Cerebellar cortex (tissue), 1 donor: ENCODE results near the gene C4orf50.

Experiments
- DNase-seq: peaks from one replicate; pipeline ENCODE4 v3.0.0-alpha.2; 2015; ENCODE audit warnings: low spot score

The C4orf50 gene

DNA sequence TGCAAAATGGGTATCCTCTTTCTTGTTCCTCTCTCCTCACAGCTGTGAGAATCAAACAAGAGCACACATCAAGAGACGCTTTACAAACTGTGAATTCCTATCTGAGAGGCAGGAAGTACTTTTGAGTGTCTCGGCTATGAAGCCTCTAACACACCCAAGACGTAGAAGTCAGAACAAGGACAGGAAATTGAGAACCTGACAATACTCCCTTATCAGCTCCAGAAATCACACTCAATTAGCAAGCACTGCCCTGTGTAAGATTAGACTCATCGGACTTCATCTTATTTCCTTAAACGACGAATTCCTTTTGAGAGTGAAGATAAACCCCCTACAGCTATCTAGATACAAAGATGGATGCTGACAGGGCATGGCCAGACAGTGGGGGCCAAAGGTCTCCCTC, 74.7 kb downstream of the C4orf50 start:
- DNase-seq: no peak

DNA sequence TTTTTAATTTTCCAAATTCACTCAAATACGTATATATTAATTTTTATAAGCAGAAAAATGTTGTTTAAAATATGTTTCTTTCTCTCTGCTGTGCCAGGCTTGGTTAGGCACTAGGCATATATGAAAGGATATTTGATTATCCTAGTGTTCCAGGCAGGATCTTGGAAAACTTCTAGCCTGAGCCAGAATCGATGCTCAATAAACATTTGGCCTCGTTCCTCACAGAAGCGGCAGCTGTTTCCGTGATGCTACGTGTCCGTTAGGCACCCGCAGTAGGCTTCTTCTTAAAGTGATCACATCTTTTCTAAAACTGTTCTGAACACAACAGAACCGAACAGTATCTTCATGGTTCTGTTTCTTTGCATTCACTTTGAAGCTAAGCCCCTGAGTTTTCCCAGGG, 75.3 kb downstream of the C4orf50 start:
- no peak for DNase-seq

DNA sequence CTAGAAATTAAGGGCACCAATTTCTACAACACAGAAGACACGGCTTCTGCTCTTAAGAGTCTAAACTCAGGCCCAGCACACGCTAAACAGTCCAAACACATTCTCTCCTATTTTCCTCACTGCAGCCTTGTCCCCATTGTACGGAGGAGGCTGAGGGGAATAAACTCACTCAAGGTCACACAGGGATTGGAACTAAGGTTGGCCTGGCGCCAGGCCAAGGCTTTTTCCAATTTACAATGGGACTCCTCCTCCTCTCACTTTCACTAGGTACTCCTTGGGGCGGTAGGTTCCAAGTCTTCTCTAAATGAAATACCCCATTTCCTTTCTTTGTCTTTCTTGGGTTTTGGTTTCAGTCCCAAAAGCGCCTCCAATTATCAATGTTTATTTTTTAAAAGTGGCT, 76.6 kb downstream of the C4orf50 start:
- no peak for DNase-seq

DNA sequence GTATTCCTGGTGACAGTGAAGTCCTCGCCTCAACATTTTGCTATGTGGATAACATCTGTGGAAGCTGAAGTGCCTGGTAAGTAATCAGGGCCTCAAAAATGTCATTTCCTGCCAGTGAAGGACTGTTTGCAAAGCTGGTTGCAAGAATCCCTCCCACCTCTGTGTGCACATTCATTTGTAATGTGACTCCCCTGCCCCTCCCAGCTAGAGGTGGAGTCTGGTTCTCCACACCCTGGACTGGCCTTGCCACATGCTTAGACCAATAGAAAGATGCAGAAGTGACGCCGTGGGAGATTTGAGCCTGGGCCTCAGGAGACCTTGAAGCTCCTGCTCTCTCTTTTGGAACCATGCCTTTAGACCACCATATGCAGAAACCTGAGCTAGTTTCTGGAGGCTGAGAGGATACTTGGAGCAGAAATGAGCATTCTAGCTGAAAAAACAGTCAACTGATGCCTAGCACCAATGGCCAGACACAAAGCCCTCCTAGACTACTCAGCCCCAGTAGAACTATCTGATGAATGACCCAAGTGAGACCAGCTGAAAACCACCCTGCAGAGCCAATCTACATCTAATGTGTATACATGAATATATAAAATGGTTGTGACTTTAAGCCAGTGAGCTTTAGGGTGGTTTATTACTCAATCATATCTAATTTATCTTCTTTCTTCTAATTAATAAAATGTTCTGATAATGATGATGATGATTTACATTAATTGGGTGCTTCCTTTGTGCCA, 77.6 kb downstream of the C4orf50 start:
- no peak for DNase-seq

DNA sequence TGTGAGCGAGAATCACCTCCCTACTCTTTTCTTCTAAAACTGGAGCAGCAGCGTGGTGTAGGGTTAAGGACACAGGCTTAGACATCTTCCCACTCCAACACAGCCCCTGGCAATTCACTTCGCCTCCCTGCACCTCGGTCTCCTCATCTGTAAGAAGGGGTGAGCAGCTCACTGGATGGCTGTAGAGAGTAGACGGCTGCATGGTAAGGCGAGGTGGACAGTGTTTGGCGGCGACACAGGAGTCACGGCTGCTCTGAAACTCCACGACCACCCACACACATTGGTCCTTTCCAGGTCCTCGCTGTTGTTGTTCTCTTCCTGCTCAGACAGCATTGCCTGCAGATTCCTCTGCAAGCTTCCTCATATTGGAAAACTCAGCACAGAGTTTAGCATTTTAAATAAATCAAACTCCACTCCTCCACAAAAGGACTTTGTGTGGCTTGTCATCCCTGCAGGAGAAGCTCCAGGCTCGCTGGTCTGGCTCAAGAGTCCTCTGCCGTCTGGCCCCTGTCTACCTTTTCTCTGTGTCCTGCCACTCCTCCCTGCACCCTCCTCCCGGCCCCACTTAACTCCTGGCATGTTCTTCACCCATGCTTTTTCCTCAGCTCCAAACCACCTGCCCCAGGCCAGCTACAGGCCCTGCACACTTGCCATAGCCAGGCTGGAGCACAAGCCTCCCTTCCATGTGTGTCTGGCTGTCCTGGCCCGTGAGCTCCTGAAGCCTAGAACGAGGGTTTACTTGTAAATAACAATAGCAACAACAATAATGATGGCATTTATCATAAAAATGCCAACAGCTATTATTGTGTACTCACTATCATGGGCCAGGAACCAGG, 84.0 kb downstream of the C4orf50 start:
- no peak for DNase-seq

DNA sequence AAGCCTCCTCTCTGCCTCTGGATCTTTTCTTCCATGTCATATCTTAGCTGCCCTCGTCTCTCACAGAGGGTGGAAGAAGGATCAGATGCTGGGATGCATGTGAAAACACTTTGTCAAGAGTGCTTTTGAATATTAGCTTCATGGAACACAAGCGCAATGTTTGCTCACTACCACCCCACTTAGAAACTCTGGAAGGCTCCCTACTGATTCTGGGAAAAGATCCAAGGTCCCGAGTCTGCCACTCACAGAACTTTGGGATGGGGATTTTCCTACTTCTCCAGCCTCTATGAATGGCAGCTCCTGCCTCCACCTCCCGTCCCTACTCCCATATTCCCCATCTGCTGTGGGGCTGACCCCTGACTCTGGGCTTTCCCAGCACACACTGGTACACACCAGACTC, 85.1 kb downstream of the C4orf50 start:
- peak; percentile 18 for DNase-seq

DNA sequence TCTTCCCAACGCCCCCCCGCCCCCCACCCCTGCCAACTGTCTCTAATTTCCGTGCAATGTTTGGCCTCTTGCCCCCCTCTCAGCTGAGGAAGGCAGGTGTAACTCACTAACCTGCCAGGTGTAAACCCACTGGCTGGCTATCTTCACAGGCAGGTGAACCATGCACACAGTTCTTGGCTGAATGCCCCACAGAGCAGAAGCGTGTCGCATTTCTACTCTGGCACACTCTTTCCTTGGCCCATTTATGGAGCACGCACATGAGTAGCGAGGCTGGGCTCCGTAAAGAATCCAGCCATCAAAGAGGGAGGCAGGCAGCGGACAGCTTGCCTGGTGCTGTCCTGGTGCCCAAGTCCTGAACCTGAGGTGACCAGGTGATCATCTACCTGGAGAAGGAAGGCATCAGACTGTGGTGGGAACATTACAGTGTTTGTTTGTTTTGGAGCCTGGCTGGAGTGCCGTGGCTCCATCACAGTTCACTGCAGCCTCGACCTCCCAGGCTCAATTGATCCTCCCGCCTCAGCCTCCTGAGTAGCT, 86.1 kb downstream of the C4orf50 start:
- DNase-seq: no peak

DNA sequence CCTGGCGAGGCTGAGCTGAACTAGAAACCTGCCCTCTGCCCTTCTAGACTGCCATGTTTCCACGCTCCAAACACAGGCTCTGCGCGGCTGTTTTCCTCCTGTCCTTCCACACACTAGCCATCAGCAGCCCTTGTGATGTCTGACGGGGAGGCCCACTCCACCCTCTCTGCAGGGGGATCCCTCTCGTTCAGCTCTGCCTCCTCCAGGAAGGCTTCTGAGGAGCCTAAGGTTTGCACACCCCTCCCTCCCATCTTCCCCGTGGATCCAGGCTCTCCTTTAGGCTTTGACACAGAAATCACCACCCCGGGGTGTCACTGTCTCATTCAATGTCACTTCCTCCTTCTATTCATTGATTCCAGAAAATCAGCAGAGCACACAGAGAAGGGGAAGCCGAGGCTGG, 86.7 kb downstream of the C4orf50 start:
- DNase-seq: no peak

DNA sequence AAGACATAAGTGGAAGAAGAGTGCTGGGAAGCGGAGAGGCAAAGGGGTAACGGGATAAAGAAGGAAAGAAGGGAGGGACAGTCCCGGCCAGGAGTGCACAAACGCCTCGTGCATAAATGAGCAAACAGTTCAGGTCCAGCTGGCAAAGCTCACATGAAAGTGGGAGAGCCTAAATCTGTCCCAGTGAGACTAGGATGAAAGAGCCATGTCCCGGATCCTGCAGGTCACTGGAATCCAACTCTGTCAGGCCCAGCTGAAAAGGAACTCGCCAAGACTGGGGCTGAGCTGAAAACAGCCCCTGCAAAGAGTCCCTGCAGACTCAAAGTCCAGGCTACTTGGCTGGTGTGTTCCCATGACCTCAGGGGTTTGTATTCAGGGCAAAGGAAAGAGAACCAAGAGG, 87.4 kb downstream of the C4orf50 start:
- DNase-seq: no peak

DNA sequence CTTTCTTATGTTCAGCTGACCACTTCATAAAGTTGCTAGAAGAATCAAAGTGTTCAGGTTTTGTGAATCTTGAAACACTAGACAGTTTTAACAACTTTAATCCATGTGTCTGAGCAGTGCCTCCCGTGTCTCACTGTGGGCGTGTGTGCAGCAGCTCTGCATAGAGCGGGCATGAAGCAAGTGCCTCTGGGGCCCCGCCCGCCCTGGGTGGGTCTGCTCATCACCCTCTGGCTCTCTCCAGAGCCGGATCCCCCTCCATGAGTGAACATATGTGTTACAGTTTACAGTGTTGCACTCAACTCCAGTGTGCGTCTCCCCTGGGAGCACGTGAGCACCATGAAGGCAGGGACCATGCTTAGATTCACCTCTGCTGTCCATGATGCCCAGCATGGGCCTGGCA, 87.8 kb downstream of the C4orf50 start:
- no peak for DNase-seq

DNA sequence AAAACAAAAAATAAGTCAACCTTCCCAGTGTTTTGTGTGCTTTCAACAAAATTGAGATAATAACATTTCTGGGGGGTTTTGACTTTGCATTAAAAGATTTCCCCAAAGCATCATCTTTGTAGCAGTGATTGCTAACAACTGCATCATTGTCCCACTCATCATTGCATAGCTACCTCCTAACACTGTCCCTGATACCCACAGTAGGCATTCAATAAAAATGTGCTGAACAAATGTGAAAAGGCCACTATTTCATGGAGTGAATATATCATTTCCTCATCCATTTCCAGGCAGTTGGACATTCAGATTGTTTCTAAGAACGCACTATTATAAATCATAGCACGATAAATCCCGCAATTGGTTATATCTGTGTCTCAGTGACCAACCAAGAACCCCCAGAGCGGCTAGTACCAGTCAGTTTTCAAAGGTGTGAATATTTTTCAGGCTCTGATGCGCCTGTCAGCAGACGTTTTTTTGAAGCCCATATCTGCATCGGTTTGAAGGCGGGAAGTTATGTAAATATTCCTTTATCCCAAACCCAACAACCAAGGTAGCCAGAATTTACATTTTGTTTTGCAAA, 89.3 kb downstream of the C4orf50 start:
- no peak for DNase-seq

DNA sequence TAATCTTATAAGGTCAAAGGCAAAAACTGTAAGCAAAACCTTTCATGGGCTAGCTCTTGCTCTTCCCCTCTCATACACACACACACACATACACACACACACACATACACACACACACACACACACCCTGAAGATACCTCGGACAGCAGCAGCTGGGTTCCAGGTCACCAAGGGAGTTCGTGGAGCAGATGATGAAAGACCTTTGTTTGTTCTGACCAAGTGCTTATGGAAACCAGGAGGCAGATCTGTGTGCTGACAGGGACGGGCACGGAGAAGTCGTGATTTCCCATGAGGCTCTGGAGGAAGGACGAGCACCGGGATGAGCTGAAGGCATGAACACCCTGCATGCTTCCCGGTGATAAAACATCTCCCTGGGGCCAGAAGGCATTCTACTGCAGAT, 90.0 kb downstream of the C4orf50 start:
- no peak for DNase-seq

DNA sequence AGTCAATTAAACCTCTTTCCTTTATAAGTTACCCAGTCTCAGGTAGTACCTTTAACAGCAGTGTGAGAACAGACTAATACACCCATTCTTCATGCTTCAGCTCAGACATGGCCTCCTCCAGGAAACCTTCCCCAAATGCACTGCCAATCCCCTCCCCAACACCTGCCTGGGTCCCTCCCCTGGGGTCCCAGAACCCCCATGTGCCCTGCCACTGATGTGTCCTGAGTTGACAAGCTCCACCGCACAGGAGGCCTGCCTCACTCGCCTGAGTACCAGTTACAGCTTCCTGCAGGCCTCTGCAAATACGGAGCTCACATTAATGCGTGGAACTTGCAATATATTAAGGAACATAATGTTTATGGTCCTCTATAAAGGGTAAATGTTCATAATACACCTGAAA, 90.5 kb downstream of the C4orf50 start:
- DNase-seq: no peak

DNA sequence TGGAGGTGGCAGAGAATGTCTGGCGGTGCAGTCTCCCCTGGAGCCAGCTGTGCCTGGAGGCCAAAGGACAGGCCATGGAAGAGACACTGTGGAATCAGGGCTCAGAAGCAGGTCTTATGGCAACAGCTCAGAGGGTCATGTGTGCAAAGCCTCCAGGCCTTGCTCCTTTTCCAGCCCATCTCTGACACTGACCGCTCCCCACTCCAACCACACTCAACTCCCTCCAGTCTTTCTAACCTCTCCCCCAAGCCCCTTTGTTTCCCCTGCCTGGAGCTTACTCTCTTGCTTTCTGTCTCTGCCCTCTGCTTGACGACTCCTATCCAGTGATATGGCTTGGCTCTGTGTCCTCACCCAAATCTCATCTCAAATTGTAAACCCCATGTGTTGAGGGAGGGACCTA, 91.1 kb downstream of the C4orf50 start:
- DNase-seq: no peak

DNA sequence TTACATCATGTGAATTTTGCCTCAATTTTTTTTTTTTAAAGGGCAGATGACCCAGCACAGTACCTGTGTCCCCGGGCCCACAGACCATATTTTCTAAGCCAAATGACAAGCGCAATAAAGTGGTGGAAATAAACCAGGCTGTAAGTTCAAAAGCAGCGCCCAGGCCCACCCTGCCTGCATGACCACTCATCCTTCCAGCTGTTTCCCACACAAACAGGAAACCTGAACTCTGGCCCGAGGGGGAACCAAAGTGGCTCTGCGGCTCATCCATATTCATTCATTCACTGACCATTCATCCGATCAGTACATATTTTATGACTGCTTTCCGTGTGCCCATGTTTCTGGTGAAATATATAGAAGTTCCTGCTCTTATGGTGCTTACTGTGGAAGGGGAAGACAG, 91.6 kb downstream of the C4orf50 start:
- no peak for DNase-seq

DNA sequence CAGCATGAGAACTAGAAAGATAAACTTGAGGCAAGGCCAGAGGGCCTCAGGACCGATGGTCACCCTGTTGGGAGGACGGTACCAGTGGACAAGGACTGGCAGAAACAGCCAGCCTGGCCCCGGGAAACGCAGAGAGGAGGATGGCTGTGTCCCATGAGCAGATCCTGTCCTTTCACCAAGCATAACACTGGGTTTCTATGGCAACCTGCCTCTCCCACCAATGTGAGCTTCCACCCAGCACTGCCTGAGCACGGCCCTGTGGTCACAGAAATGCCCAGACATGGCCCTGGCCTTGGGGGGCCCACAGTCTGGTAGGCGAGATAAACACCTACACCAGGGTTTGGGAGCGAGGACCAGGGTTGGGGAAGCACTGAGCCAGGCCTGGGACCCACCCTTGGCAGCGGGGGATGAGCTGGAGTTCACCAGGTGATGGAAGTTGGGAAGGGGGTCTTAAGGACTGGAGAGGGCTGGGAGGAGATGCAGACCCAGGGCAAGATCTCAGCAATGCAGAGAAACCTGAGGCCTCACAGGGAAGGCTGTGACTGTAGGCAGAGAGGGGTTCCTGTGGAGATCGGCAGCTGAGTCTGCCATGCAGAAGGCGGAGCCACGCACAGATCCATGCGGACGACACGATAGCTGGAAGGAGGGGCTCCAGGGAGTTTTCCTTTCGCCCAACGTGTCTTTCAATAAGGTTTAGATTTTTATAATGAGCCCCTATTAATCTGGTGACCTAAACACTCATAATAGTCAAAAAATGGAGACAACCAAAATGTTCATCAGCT, 92.6 kb downstream of the C4orf50 start:
- no peak for DNase-seq

DNA sequence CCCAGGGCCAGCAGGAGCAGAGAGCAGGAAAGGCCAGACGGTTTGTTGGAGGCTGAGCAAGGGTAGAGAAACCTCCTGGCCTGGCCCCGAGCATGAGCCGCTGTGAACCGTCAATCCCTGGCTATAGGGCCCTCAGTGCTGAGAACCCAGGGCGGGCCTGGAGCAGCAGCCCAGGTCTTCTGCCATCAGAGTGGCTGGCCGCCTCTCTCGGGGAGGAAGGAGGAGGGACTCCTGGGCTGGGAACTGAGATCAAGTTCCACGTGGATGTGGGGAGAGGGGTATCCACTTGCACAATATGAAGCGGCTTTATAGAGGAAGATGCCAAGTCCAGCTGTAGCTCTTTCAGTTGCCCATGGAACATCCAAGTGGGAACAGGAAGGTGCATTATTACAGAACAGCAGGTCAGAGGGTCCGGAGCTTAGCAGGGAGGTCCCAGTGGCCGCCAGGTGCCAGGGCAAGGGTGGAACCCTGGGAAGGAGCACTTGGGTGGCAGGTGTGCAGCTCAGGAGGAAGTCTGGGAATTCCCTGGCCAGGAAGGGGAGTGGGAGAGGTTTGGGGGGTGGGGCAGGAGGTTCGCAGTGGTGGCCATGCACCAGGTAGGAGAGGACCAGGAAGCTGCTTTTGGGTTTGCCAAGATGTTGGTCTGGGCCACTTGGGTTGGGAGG, 93.6 kb downstream of the C4orf50 start:
- DNase-seq: no peak

DNA sequence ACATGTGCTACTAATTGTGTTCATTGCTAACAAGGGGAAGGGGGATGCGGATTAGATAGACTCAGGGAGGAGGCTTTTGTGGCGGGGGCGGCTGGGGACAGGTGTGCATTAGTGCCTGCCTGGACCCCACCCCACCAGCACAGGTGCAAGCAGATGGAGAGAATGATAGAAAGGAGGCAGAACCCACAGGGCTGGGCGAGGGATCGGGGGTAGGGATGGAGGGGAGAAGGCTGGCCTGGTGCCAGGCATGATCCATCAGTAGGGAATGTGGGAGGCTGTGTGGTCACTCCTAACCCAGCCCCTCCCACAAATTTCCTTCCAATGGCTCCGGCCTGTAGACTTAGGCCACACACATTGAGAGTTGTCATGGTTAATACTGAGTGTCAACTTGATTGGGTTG, 94.9 kb downstream of the C4orf50 start:
- DNase-seq: no peak

DNA sequence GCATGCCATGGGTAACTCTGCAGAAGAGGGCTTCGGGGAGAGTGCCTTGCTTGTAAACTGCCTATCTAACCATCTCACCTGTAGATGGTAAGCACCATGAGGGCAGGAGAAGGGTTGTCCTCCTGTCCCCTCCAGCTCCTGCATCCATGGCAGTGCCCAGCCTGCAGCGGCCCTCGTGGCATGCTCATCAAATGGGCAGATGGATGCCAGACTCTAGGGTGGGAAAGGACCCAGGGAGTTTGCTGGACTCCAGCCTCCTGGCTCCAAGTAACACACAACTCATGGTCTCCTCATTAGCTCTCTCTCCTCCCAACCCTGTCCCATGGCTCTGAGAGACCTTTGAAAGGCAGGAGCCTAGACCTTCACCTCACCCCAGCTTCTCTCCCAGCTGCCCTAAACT, 95.7 kb downstream of the C4orf50 start:
- DNase-seq: no peak

DNA sequence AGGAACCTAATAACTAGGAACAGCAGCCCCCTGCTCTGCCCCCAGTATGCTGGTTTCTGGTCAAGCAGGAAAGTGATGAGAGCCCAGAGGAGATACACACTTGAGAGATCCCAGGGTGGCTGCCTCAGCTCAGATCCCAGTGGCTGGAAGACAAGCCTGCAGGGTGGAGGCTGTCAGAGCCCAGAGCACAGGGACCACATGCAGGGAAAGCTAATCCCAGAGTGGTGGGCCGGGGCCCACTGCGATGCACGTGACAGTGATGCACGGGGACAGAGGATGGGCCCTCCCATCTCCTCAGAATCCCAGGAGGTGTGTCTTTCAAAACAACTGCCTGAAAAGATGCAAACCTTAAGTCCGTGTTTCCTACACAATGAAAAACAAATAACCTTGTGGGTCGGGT, 96.2 kb downstream of the C4orf50 start:
- no peak for DNase-seq

DNA sequence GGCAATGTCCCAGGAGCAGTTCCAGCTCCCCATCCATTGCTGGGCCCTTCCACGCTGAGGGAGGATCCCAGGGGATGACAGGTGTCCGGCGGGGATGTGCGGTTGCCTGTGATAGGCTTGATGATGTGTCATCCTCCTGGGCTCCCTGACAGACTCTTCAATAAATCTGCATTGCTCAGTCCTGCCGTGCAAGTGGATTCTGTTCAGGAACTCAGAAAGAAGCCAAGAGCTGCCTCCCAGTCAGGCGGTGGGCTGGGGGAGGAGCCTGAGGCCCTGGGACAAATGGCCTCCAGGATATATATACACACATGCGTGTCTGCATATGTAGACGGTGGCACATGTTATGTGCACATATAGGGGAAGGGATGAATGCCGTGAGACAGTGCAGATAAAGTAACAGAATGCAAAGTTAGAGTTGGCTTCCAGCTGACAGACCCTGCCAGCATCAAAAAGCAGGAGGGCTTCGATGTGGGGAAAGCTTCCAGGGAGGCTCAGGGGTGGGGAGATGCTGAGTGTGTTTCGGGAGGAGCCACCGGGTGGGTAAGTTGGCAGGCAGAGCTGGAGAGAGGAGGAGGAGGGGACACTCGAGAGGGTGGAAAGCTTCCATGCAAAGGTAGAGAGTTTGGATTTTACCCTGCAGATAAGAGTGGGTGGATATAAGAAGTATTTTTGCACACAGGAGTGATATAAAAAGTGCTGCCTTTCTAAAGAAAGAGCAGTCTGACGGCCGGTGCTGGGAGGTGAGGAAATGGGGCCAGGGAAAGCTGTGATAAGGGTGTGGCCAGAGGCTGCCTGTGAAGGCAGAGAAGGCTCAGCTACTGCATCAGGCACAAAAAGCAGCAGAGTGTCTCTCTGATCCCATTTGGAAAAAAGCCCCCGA, 96.9 kb downstream of the C4orf50 start:
- no peak for DNase-seq
